HCT116 (cell line): ENCODE measurements around the gene ERG. TPM values are rescaled to one million over a fixed set of nuclear protein-coding genes. Genes with fewer than 3 reads are reported as not detected.

Experiments used
- ATAC-seq: fragments of 200-7000 bp; cut with Tn5 transposase; 2 replicates; pipeline ENCODE4 v1.9.1; 2020; ENCODE audit warnings: mild to moderate bottlenecking, moderate library complexity
- BruUV-seq: library from RNA; stranded (reverse); fragments of 400-500 nt; replicated peaks from 2 replicates; lab custom pipeline; 2021; lab: Mats Ljungman, UMichigan
- CTCF ChIA-PET: fragments of 300-600 bp; sonication (Branson Sonifier 250); formaldehyde crosslinking; loops from one replicate; lab custom pipeline; 2021; ENCODE audit warnings: antibody characterized with exemption; lab: Charles Lee
- POLR2A ChIA-PET: fragments of 300-600, 350-600 bp; sonication (Branson Sonifier 250); formaldehyde crosslinking; loops from one replicate; lab custom pipeline; 2021; ENCODE audit warnings: antibody characterized with exemption; lab: Charles Lee
- RAD21 ChIA-PET, 2 experiments: fragments of 300-600 bp; sonication (Branson Sonifier 250); formaldehyde crosslinking; loops; one replicate each; lab custom pipeline; 2023; ENCODE audit warnings: low total read pairs in 2 of 2; ENCODE audit not compliant: uncharacterized antibody in 2 of 2, unreplicated experiment in 2 of 2, low non-redundant PET in 1 of 2; lab: Charles Lee
- DNase-seq: peaks from one replicate; pipeline ENCODE4 v3.0.0-alpha.2; 2010; ENCODE audit warnings: low read depth, low spot score
- H2AFZ ChIP-seq: fragments of 200-600 bp; shearing (Covaris generic), sonication (generic); 2 replicates; pipeline ENCODE4 v1.6.1; 2017; ENCODE audit warnings: low read depth, mixed run types, mixed read lengths, antibody characterized with exemption, low read length; ENCODE audit not compliant: poor library complexity, severe bottlenecking
- H3K27ac ChIP-seq: 2 replicates; pipeline ENCODE4 v1.5.1; 2012; ENCODE audit warnings: low read depth, low read length
- H3K27me3 ChIP-seq: fragments of 200-600 bp; sonication (generic); 2 replicates; pipeline ENCODE4 v1.6.1; 2016; ENCODE audit warnings: mixed run types, low read length, mixed read lengths; ENCODE audit not compliant: insufficient read depth
- H3K36me3 ChIP-seq, 2 experiments: fragments of 200-500 bp in 1 of 2; fragments of 200-600 bp in 1 of 2; sonication (Bioruptor generic) in 1 of 2; sonication (generic) in 1 of 2; 2 replicates each; pipeline versions ENCODE4 v1.5.1 to v1.6.1; 2014 to 2016; ENCODE audit warnings: low read length in 2 of 2, inconsistent platforms in 1 of 2, mixed read lengths in 1 of 2, mixed run types in 1 of 2; ENCODE audit not compliant: insufficient read depth in 2 of 2, control insufficient read depth in 1 of 2
- H3K4me1 ChIP-seq, 2 experiments: fragments of 200-600 bp in 1 of 2; sonication (generic) in 1 of 2; 2 replicates each; pipeline versions ENCODE4 v1.5.1 to v1.6.1; 2012 to 2017; ENCODE audit warnings: low read length in 2 of 2, inconsistent platforms in 1 of 2, mild to moderate bottlenecking in 1 of 2, mixed read lengths in 1 of 2, mixed run types in 1 of 2, moderate library complexity in 1 of 2; ENCODE audit not compliant: insufficient read depth in 2 of 2, control insufficient read depth in 1 of 2
- H3K4me2 ChIP-seq: fragments of 200-600 bp; sonication (generic); 2 replicates; pipeline ENCODE4 v1.6.1; 2017; ENCODE audit warnings: mixed run types, low read length, mixed read lengths
- H3K4me3 ChIP-seq, 2 experiments: fragments of 200-600 bp in 1 of 2; sonication (generic) in 1 of 2; replicated peaks in 1 of 2; 2 replicates each; pipeline ENCODE4 v1.5.1; 2011 to 2016; ENCODE audit warnings: low read length in 2 of 2, control low read depth in 1 of 2, low read depth in 1 of 2, mild to moderate bottlenecking in 1 of 2, mixed read lengths in 1 of 2, mixed run types in 1 of 2
- H3K79me2 ChIP-seq: fragments of 200-600 bp; sonication (generic); 2 replicates; pipeline ENCODE4 v1.6.1; 2017; ENCODE audit warnings: mild to moderate bottlenecking, mixed run types, low read length, moderate library complexity, mixed read lengths; ENCODE audit not compliant: insufficient read depth
- H3K9ac ChIP-seq: fragments of 200-600 bp; sonication (generic); 2 replicates; pipeline ENCODE4 v1.6.1; 2016; ENCODE audit warnings: low read length, mixed read lengths
- H3K9me2 ChIP-seq: fragments of 200-600 bp; sonication (generic), shearing (Covaris generic); 2 replicates; pipeline ENCODE4 v1.6.1; 2017; ENCODE audit warnings: mixed run types, mild to moderate bottlenecking, moderate library complexity; ENCODE audit not compliant: insufficient read depth
- H3K9me3 ChIP-seq, 2 experiments: fragments of 200-500 bp in 1 of 2; fragments of 200-600 bp in 1 of 2; sonication (Bioruptor generic) in 1 of 2; sonication (generic) in 1 of 2; 2 replicates each; pipeline ENCODE4 v1.6.1; 2014 to 2017; ENCODE audit warnings: low read length in 2 of 2, mixed read lengths in 2 of 2, inconsistent platforms in 1 of 2, low read depth in 1 of 2, mild to moderate bottlenecking in 1 of 2, mixed run types in 1 of 2, moderate library complexity in 1 of 2; ENCODE audit not compliant: control insufficient read depth in 1 of 2, insufficient read depth in 1 of 2
- H4K20me1 ChIP-seq: fragments of 200-600 bp; sonication (generic), shearing (Covaris generic); 2 replicates; pipeline ENCODE4 v1.6.1; 2017; ENCODE audit warnings: mixed run types, mild to moderate bottlenecking, moderate library complexity; ENCODE audit not compliant: insufficient read depth
- ATF3 ChIP-seq: IDR thresholded peaks from 2 replicates; pipeline ENCODE4 v1.6.1; 2012
- CBX3 ChIP-seq: IDR thresholded peaks from 2 replicates; pipeline ENCODE4 v1.6.1; 2012; ENCODE audit warnings: low read depth
- CEBPB ChIP-seq: IDR thresholded peaks from 2 replicates; pipeline ENCODE4 v1.6.1; 2012; ENCODE audit warnings: low read depth
- CTCF ChIP-seq, 3 experiments: fragments of 200-600 bp in 1 of 3; sonication (generic) in 1 of 3; IDR thresholded peaks in 2 of 3; conservative IDR thresholded peaks in 1 of 3; 2 replicates each; pipeline ENCODE4 v1.5.1; 2012 to 2017; ENCODE audit warnings: low read depth in 2 of 3, low read length in 2 of 3, antibody characterized with exemption in 1 of 3, borderline replicate concordance in 1 of 3, control low read depth in 1 of 3, mild to moderate bottlenecking in 1 of 3, mixed read lengths in 1 of 3, mixed run types in 1 of 3, moderate library complexity in 1 of 3; ENCODE audit not compliant: insufficient read depth in 1 of 3
- EGR1 ChIP-seq: IDR thresholded peaks from 2 replicates; pipeline ENCODE4 v1.6.1; 2012; ENCODE audit warnings: low read depth
- ELF1 ChIP-seq: IDR thresholded peaks from 2 replicates; pipeline ENCODE4 v1.6.1; 2012; ENCODE audit warnings: low read depth, borderline replicate concordance
- EZH2 ChIP-seq: fragments of 200-600 bp; sonication (generic); IDR thresholded peaks from 2 replicates; pipeline ENCODE4 v1.6.1; 2017; ENCODE audit warnings: antibody characterized with exemption, mixed run types
- FOSL1 ChIP-seq: IDR thresholded peaks from 2 replicates; pipeline ENCODE4 v1.6.1; 2012; ENCODE audit warnings: low read depth
- JUND ChIP-seq: IDR thresholded peaks from 2 replicates; pipeline ENCODE4 v1.6.1; 2012
- MAX ChIP-seq: IDR thresholded peaks from 2 replicates; pipeline ENCODE4 v1.6.1; 2012
- POLR2A ChIP-seq: IDR thresholded peaks from 2 replicates; pipeline ENCODE4 v1.7.0; 2011; ENCODE audit warnings: borderline replicate concordance; ENCODE audit not compliant: insufficient read depth, insufficient read length; ENCODE audit errors: extremely low read depth
- RAD21 ChIP-seq: IDR thresholded peaks from 2 replicates; pipeline ENCODE4 v1.6.1; 2012; ENCODE audit warnings: low read depth, mild to moderate bottlenecking
- REST ChIP-seq: IDR thresholded peaks from 2 replicates; pipeline ENCODE4 v1.6.1; 2012; ENCODE audit warnings: low read depth
- SP1 ChIP-seq: IDR thresholded peaks from 2 replicates; pipeline ENCODE4 v1.6.1; 2012; ENCODE audit warnings: low read depth
- SRF ChIP-seq: IDR thresholded peaks from 2 replicates; pipeline ENCODE4 v1.6.1; 2012; ENCODE audit warnings: low read depth
- TCF7L2 ChIP-seq: IDR thresholded peaks from 2 replicates; pipeline ENCODE4 v1.7.0; 2011; ENCODE audit warnings: borderline replicate concordance, inconsistent platforms; ENCODE audit not compliant: insufficient read depth, insufficient read length; ENCODE audit errors: extremely low read depth
- YY1 ChIP-seq: IDR thresholded peaks from 2 replicates; pipeline ENCODE4 v1.6.1; 2011; ENCODE audit warnings: low read length, low read depth, moderate library complexity, mild to moderate bottlenecking; ENCODE audit not compliant: insufficient replicate concordance; ENCODE audit errors: extremely low read depth
- ZBTB33 ChIP-seq: IDR thresholded peaks from 2 replicates; pipeline ENCODE4 v1.6.1; 2011; ENCODE audit warnings: mild to moderate bottlenecking, low read length, moderate library complexity; ENCODE audit not compliant: insufficient replicate concordance; ENCODE audit errors: extremely low read depth
- ZFX ChIP-seq: fragments of 450-650 bp; IDR thresholded peaks from 2 replicates; pipeline ENCODE4 v1.6.1; 2017
- ZNF274 ChIP-seq: fragments of 200-500 bp; sonication (Bioruptor generic); IDR thresholded peaks from 2 replicates; pipeline ENCODE4 v1.6.1; 2014; ENCODE audit warnings: mild to moderate bottlenecking, low read depth, low read length, inconsistent platforms
- intact Hi-C: fragments of 100-400 bp; cut with micrococcal nuclease; formaldehyde crosslinking; loops from 2 replicates; pipeline ENCODE4 v1.10.0; 2022
- total RNA-seq: library from RNA; stranded (reverse); gene quantifications from one replicate; pipeline ENCODE4 v1.2.1, GENCODE V29; 2021; ENCODE audit not compliant: unreplicated experiment

ERG gene
- total RNA-seq, 1 experiment from 2014 or later: 0.17 TPM

GRCh38 chr21:38358098-38358497 is 140.2 kb downstream of the ERG start:
- intact Hi-C loops: loop anchor here (5.0 kb wide), 1 partner anchor 646 kb away; no protein-coding TSS in a partner anchor
- BruUV-seq: no TSS peak
- Histone ChIP-seq H3K79me2 (no peaks in the 10 kb centered on the region), H3K27me3 (no peaks in the 10 kb centered on the region), H3K9me2 (no peaks in the 10 kb centered on the region), H3K36me3 (no peaks in the 10 kb centered on the region), H3K4me2 (no peak overlapping the region), H4K20me1 (no peaks in the 10 kb centered on the region), H2AFZ (no peak overlapping the region), H3K27ac (no peak overlapping the region), H3K4me1 (no peaks in the 10 kb centered on the region), H3K9ac (no peak overlapping the region), H3K4me3 (no peak overlapping the region), H3K9me3 (no peaks in the 10 kb centered on the region)
- ChIA-PET POLR2A (no interaction called here), RAD21 (no interaction called here), CTCF (interaction anchor here (1.1 to 1.2 kb wide), 2 partner anchors 657 to 683 kb away, joined by 4 to 6 read pairs; no protein-coding TSS in a partner anchor)
- TF ChIP-seq SP1 (no peak), ZNF274 (no peak), MAX (no peak), ELF1 (no peak), YY1 (no peak), FOSL1 (no peak), TCF7L2 (no peak), ATF3 (no peak), ZBTB33 (no peak), RAD21 (no peak), SRF (no peak), EZH2 (no peak), POLR2A (no peak), CTCF (IDR thresholded peaks at IDR 0.05 in 2 of 3, conservative IDR thresholded peaks at IDR 0.05 in 1 of 3; ENCODE audit: borderline replicate concordance in 1 of 3, insufficient read depth in 1 of 3, low read depth in 2 of 3, low read length in 2 of 3) (no peak), EGR1 (no peak), ZFX (no peak), CBX3 (no peak), REST (no peak), JUND (no peak), CEBPB (no peak)
- DNase-seq: no peak
- ATAC-seq: no peak
